GM21381 (cell line): ENCODE results near the gene DHCR7.

Experiments used
- ATAC-seq: cut with Tn5 transposase; IDR thresholded peaks from one replicate; pipeline ENCODE4 v1.9.1; 2021; ENCODE audit warnings: mild to moderate bottlenecking, moderate library complexity; ENCODE audit not compliant: unreplicated experiment

Gene DHCR7

GRCh38 chr11:71448257-71449171 lies at the start of gene DHCR7:
Gene DHCR7 (minus strand): TSS chr11:71448393. CDS start chr11:71444952, 3,441 bp downstream.
- peak; percentile 80 for ATAC-seq

- no peak for ATAC-seq
Measured at GRCh38 chr11:71496421-71496820, 48.2 kb upstream of the DHCR7 start.

GRCh38 chr11:71495286-71496230 lies 47.4 kb upstream of the DHCR7 start:
- no peak for ATAC-seq

GRCh38 chr11:71491940-71492339 lies 43.7 kb upstream of the DHCR7 start:
- no peak for ATAC-seq

GRCh38 chr11:71491531-71491930 lies 43.3 kb upstream of the DHCR7 start:
- no peak for ATAC-seq

- ATAC-seq, result no peak
Measured at GRCh38 chr11:71490731-71491390, 42.7 kb upstream of the DHCR7 start.

GRCh38 chr11:71490044-71490730 lies 42.0 kb upstream of the DHCR7 start:
- no peak for ATAC-seq

- ATAC-seq, result no peak
Measured at GRCh38 chr11:71489311-71490043, 41.3 kb upstream of the DHCR7 start.

GRCh38 chr11:71488681-71489270 lies 40.6 kb upstream of the DHCR7 start:
- no peak for ATAC-seq

GRCh38 chr11:71486320-71486719 lies 38.1 kb upstream of the DHCR7 start:
- ATAC-seq, result no peak

- ATAC-seq, result no peak
Measured at GRCh38 chr11:71485466-71485865, 37.3 kb upstream of the DHCR7 start.

GRCh38 chr11:71485063-71485399 lies 36.8 kb upstream of the DHCR7 start:
- no peak for ATAC-seq

GRCh38 chr11:71484248-71485062 lies 36.3 kb upstream of the DHCR7 start:
- no peak for ATAC-seq

GRCh38 chr11:71483692-71484091 lies 35.5 kb upstream of the DHCR7 start:
- no peak for ATAC-seq

- no peak for ATAC-seq
Measured at GRCh38 chr11:71482746-71483364, 34.7 kb upstream of the DHCR7 start.

- no peak for ATAC-seq
Measured at GRCh38 chr11:71482216-71482615, 34.0 kb upstream of the DHCR7 start.

GRCh38 chr11:71481101-71481960 lies 33.1 kb upstream of the DHCR7 start:
- no peak for ATAC-seq
